ENCODE measurements around the gene TRIM36. TPM values are rescaled to one million over a fixed set of nuclear protein-coding genes. Genes with fewer than 3 reads are reported as not detected.

The TRIM36 gene
- total RNA-seq, 1 donor from 2014 or later = 3.9 TPM

- H3K4me3 ChIP-seq (ENCODE audit: low read depth, low read length) = peak overlapping the region; percentile 94
- DNase-seq (ENCODE audit: low read depth) = no peak
- TF ChIP-seq, protein P1, sequence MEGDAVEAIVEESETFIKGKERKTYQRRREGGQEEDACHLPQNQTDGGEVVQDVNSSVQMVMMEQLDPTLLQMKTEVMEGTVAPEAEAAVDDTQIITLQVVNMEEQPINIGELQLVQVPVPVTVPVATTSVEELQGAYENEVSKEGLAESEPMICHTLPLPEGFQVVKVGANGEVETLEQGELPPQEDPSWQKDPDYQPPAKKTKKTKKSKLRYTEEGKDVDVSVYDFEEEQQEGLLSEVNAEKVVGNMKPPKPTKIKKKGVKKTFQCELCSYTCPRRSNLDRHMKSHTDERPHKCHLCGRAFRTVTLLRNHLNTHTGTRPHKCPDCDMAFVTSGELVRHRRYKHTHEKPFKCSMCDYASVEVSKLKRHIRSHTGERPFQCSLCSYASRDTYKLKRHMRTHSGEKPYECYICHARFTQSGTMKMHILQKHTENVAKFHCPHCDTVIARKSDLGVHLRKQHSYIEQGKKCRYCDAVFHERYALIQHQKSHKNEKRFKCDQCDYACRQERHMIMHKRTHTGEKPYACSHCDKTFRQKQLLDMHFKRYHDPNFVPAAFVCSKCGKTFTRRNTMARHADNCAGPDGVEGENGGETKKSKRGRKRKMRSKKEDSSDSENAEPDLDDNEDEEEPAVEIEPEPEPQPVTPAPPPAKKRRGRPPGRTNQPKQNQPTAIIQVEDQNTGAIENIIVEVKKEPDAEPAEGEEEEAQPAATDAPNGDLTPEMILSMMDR (conservative IDR thresholded peaks at IDR 0.05; ENCODE audit: low read depth, low read length) = no peak
These were observed 750 bp downstream of the TRIM36 start for GRCh38 chr5:115168829-115169486.

DNA sequence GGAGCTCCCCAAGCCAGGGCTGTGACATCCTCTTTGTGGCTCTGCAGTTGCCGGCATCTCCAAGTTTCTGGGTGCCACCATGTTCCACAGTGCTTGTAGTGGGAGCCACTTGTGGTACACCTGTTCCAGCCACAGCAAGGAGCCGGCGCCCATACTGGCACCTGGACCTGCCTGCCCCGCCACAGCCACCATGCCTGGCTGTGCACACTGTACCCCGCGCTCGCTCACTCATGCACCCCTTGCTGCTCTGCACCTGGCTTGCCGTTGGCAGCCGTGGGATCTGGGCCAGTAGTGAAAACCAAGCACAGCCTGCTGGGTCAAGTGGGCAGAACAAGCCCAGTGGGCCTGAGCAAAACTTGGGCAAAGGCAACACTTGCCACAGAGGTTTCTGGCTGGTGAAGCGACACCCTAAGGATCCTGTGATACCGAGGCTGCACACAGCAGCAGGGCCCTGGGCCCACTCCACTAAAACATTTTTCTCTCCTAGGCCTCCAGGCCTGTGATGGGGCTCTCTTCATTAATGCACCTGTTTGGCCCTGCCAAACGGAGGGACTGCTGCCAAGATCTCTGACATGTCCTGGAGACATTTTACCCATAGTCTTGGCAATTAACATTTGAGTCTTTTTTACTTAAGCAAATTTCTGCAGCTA is 2.8 kb downstream of the TRIM36 start:
- H3K4me3 ChIP-seq (ENCODE audit: low read depth, low read length) = no peak overlapping the region
- TF ChIP-seq, protein P1 (conservative IDR thresholded peaks at IDR 0.05; ENCODE audit: low read depth, low read length) = no peak
- no peak for DNase-seq (ENCODE audit: low read depth)

- no peak for DNase-seq (ENCODE audit: low read depth)
- no peak overlapping the region for H3K4me3 ChIP-seq (ENCODE audit: low read depth, low read length)
- TF ChIP-seq, protein P1 (conservative IDR thresholded peaks at IDR 0.05; ENCODE audit: low read depth, low read length) = no peak
These were observed 3.9 kb downstream of the TRIM36 start for GRCh38 chr5:115165790-115166189.

DNA sequence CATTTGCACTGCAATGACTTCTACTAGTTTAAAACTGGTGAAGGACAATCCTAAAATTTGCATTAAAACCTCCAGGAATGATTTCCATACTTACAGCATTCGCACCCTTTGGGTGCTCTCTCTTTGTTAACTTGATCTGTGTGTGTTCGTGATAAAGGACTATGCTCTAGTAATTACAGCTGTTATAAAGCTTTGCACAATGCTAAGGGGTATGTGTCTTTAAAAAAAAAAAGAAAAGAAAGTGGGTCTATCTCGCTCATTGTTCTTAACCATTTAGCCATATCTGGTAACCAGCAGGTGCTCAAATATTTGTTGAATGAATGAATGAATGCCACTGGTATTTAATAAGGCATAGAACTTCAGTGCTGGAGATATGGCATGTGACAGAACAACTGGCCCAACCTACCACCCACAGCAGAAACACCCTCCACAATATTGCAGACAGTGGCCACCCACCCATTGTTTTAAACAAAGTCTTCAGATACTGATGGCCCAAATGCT is 8.7 kb downstream of the TRIM36 start:
- no peak for DNase-seq (ENCODE audit: low read depth)
- no peak overlapping the region for H3K4me3 ChIP-seq (ENCODE audit: low read depth, low read length)
- TF ChIP-seq, protein P1 (conservative IDR thresholded peaks at IDR 0.05; ENCODE audit: low read depth, low read length) = no peak

- H3K4me3 ChIP-seq (ENCODE audit: low read depth, low read length) = no peak overlapping the region
- TF ChIP-seq, protein P1 (conservative IDR thresholded peaks at IDR 0.05; ENCODE audit: low read depth, low read length) = no peak
- DNase-seq (ENCODE audit: low read depth) = no peak
These were observed 18.4 kb downstream of the TRIM36 start for GRCh38 chr5:115151208-115151805.

DNA sequence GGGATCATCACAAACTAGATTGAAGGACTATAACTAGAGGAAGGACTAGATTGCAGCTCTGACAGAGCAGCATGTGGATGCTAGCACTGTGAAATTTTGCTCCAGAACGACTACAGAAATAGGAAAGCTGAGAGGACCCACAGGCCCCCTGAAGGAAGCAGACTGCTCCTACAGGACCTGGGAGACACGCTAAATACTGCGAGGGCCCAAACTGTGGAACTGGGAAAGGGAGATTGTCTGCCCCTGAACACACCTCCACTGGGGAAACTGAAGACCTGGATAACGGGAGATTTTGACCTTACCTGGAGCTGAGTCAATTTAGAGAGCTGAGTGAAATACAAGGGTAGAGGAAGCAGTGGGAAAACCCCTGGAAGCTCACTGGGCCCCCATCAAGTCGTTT is 19.2 kb downstream of the TRIM36 start:
- no peak overlapping the region for H3K4me3 ChIP-seq (ENCODE audit: low read depth, low read length)
- TF ChIP-seq, protein P1 (conservative IDR thresholded peaks at IDR 0.05; ENCODE audit: low read depth, low read length) = no peak
- DNase-seq (ENCODE audit: low read depth) = no peak

All from epithelial cell of proximal tubule (primary cell).